ENCODE results near the gene FBXO24.

GRCh38 chr7:100591596-100591995 lies 5.5 kb downstream of the FBXO24 start:
- TF ChIP-seq CTCF (IDR thresholded peaks at IDR 0.05; ENCODE audit: poor library complexity) (no peak), EZH2phosphoT487 (IDR thresholded peaks at IDR 0.05; ENCODE audit: low read depth, severe bottlenecking, unreplicated experiment) (no peak)

Measured in hepatocyte (in vitro differentiated cells).